ENCODE results near the gene UGCG.

DNA sequence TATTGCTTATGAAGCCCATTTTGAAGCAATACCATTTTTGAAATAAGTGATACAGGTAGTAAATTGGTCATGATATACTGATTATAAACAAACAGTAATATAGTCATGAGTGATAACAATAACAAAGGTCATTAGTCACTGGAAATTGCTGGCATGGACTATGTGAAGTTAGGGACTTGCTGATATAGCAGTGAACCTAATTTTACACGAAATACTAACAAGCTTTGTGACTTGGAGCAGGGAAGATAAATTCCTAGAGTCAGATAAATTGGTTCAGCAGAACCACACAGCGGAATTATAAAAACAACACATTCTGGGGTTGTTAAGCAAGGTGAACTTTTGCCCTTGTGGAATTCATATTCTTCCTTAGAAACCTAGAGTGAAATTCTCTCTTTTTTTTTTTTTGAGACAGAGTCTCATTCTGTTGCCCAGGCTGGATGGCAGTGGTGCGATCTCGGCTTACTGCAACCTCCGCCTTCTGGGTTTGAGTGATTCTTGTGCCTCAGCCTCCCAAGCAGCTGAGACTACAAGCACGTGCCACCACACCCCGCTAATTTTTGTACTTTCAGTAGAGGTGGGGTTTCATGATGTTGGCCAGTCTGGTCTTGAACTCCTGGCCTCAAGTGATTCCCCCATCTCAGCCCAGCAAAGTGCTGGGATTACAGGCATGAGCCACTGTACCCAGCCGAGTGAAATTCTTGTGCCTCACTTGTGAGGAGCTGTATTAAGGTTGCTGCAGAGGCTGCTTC is 6.0 kb downstream of the UGCG start:
- TF ChIP-seq HDAC2 (IDR thresholded peaks at IDR 0.05) (no peak), NFE2L2 (conservative IDR thresholded peaks at IDR 0.05; ENCODE audit: low read length) (no peak), MYC (IDR thresholded peaks at IDR 0.05; ENCODE audit: borderline replicate concordance, low read length) (no peak), BHLHE40 (IDR thresholded peaks at IDR 0.05; ENCODE audit: low read depth, low read length) (no peak)
- TF ChIP-seq, protein P1, sequence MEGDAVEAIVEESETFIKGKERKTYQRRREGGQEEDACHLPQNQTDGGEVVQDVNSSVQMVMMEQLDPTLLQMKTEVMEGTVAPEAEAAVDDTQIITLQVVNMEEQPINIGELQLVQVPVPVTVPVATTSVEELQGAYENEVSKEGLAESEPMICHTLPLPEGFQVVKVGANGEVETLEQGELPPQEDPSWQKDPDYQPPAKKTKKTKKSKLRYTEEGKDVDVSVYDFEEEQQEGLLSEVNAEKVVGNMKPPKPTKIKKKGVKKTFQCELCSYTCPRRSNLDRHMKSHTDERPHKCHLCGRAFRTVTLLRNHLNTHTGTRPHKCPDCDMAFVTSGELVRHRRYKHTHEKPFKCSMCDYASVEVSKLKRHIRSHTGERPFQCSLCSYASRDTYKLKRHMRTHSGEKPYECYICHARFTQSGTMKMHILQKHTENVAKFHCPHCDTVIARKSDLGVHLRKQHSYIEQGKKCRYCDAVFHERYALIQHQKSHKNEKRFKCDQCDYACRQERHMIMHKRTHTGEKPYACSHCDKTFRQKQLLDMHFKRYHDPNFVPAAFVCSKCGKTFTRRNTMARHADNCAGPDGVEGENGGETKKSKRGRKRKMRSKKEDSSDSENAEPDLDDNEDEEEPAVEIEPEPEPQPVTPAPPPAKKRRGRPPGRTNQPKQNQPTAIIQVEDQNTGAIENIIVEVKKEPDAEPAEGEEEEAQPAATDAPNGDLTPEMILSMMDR (IDR thresholded peaks at IDR 0.05) = no peak
